ENCODE measurements around the gene HEYL.

- TF ChIP-seq CTCF (IDR thresholded peaks at IDR 0.05) (no peak), POLR2A (IDR thresholded peaks at IDR 0.05) (no peak)
Observed at GRCh38 chr1:39608921-39609320, 30.5 kb downstream of the HEYL start.
